Medulla oblongata (tissue), 1 donor: Measurements from ENCODE around the gene PLEKHG7.

Experiments
- DNase-seq: peaks from one replicate; pipeline ENCODE4 v3.0.0-alpha.2; 2015; ENCODE audit errors: extremely low spot score

Gene PLEKHG7

GRCh38 chr12:92715625-92716024 lies 12.8 kb downstream of the PLEKHG7 start:
- no peak for DNase-seq

GRCh38 chr12:92717202-92717601 lies 14.4 kb downstream of the PLEKHG7 start:
- DNase-seq = peak; percentile 30

GRCh38 chr12:92718483-92718990 lies 15.7 kb downstream of the PLEKHG7 start:
- no peak for DNase-seq

- no peak for DNase-seq
Measured at GRCh38 chr12:92719674-92720073, 16.9 kb downstream of the PLEKHG7 start.

- no peak for DNase-seq
Measured at GRCh38 chr12:92721130-92721529, 18.3 kb downstream of the PLEKHG7 start.

- DNase-seq = no peak
Measured at GRCh38 chr12:92721656-92722055, 18.9 kb downstream of the PLEKHG7 start.

GRCh38 chr12:92722897-92723296 lies 20.1 kb downstream of the PLEKHG7 start:
- no peak for DNase-seq

- DNase-seq = no peak
Measured at GRCh38 chr12:92726850-92727249, 24.1 kb downstream of the PLEKHG7 start.

GRCh38 chr12:92729773-92730305 lies 27.1 kb downstream of the PLEKHG7 start:
- peak; percentile 54 for DNase-seq

GRCh38 chr12:92730758-92731157 lies 28.0 kb downstream of the PLEKHG7 start:
- DNase-seq = no peak

- no peak for DNase-seq
Measured at GRCh38 chr12:92732216-92732615, 29.4 kb downstream of the PLEKHG7 start.

- no peak for DNase-seq
Measured at GRCh38 chr12:92732716-92733115, 29.9 kb downstream of the PLEKHG7 start.

GRCh38 chr12:92733181-92733580 lies 30.4 kb downstream of the PLEKHG7 start:
- no peak for DNase-seq

- DNase-seq = no peak
Measured at GRCh38 chr12:92733661-92734060, 30.9 kb downstream of the PLEKHG7 start.

GRCh38 chr12:92735131-92735721 lies 32.4 kb downstream of the PLEKHG7 start:
- peak; percentile 53 for DNase-seq

GRCh38 chr12:92736605-92737004 lies 33.8 kb downstream of the PLEKHG7 start:
- DNase-seq = no peak

GRCh38 chr12:92737855-92738850 lies 35.4 kb downstream of the PLEKHG7 start:
- DNase-seq = no peak

- DNase-seq = no peak
Measured at GRCh38 chr12:92739113-92739512, 36.3 kb downstream of the PLEKHG7 start.

- no peak for DNase-seq
Measured at GRCh38 chr12:92740411-92740810, 37.6 kb downstream of the PLEKHG7 start.

GRCh38 chr12:92743026-92743425 lies 40.2 kb downstream of the PLEKHG7 start:
- no peak for DNase-seq

GRCh38 chr12:92745856-92746550 lies 43.2 kb downstream of the PLEKHG7 start:
- peak; percentile 80 for DNase-seq

- no peak for DNase-seq
Measured at GRCh38 chr12:92747151-92747550, 44.4 kb downstream of the PLEKHG7 start.
